DOHH2 (cell line): ENCODE results near the gene UTP11.
"Not testable (repeated sequence)": the region's sequence is repeated elsewhere in the genome, so short reads cannot be mapped to it uniquely, and the experiment has no call there.

ENCODE experiments used
- CTCF ChIP-seq: fragments of 200-600 bp; sonication (generic); IDR thresholded peaks from one replicate; pipeline ENCODE4 v1.5.1; 2014; ENCODE audit warnings: antibody characterized with exemption, mild to moderate bottlenecking, low read depth, low read length; ENCODE audit not compliant: poor library complexity, severe bottlenecking
- EZH2phosphoT487 ChIP-seq: fragments of 200-600 bp; sonication (generic); IDR thresholded peaks from 2 replicates; pipeline ENCODE4 v1.6.1; 2017; ENCODE audit warnings: borderline replicate concordance, mild to moderate bottlenecking, antibody characterized with exemption, low read length, moderate library complexity, mixed read lengths

GRCh38 chr1:37973684-37974083 lies 38.9 kb upstream of the UTP11 start:
- not testable (repeated sequence) for TF ChIP-seq CTCF, EZH2phosphoT487
